OCI-LY1 (cell line): ENCODE results near the gene ALG1.

Source experiments
- H2AFZ ChIP-seq: fragments of 200-600 bp; sonication (generic), shearing (Covaris generic); 2 replicates; pipeline ENCODE4 v1.6.0; 2014; ENCODE audit warnings: antibody characterized with exemption, mild to moderate bottlenecking, low read length
- H3F3A ChIP-seq: fragments of 200-600 bp; sonication (generic), shearing (Covaris generic); 2 replicates; pipeline ENCODE4 v1.6.0; 2014; ENCODE audit warnings: mild to moderate bottlenecking, antibody characterized with exemption, low read length, moderate library complexity; ENCODE audit not compliant: insufficient read depth
- H3K27ac ChIP-seq: fragments of 200-600 bp; sonication (generic); 2 replicates; pipeline ENCODE4 v1.5.1; 2014; ENCODE audit warnings: low read length, mixed run types, mild to moderate bottlenecking, low read depth; ENCODE audit not compliant: poor library complexity, severe bottlenecking
- H3K27me3 ChIP-seq: fragments of 200-600 bp; sonication (generic); 2 replicates; pipeline ENCODE4 v1.6.0; 2014; ENCODE audit warnings: antibody characterized with exemption, mild to moderate bottlenecking, low read length, moderate library complexity; ENCODE audit not compliant: insufficient read depth
- H3K36me3 ChIP-seq: fragments of 200-600 bp; sonication (generic); 2 replicates; pipeline ENCODE4 v1.6.1; 2014; ENCODE audit warnings: mild to moderate bottlenecking, antibody characterized with exemption, low read length, moderate library complexity, mixed read lengths; ENCODE audit not compliant: insufficient read depth
- H3K4me1 ChIP-seq: fragments of 200-600 bp; sonication (generic); 2 replicates; pipeline ENCODE4 v1.5.1; 2014; ENCODE audit warnings: mild to moderate bottlenecking, low read length, moderate library complexity; ENCODE audit not compliant: insufficient read depth, severe bottlenecking
- H3K4me2 ChIP-seq: fragments of 200-600 bp; sonication (generic), shearing (Covaris generic); 2 replicates; pipeline ENCODE4 v1.6.1; 2014; ENCODE audit warnings: low read length
- H3K4me3 ChIP-seq: fragments of 200-600 bp; sonication (generic); 2 replicates; pipeline ENCODE4 v1.5.1; 2014; ENCODE audit warnings: low read length, low read depth, mild to moderate bottlenecking, mixed read lengths; ENCODE audit not compliant: poor library complexity, severe bottlenecking
- H3K79me2 ChIP-seq: fragments of 200-600 bp; shearing (Covaris generic); 2 replicates; pipeline ENCODE4 v1.6.1; 2016; ENCODE audit warnings: mixed run types, low read length, mixed read lengths; ENCODE audit not compliant: insufficient read depth
- H3K9ac ChIP-seq: fragments of 200-600 bp; sonication (generic), shearing (Covaris generic); 2 replicates; pipeline ENCODE4 v1.6.1; 2014; ENCODE audit warnings: mild to moderate bottlenecking, low read length, mixed read lengths
- H3K9me2 ChIP-seq: fragments of 200-600 bp; sonication (generic), shearing (Covaris generic); 2 replicates; pipeline ENCODE4 v1.6.1; 2014; ENCODE audit warnings: low read depth, mild to moderate bottlenecking, low read length, mixed read lengths
- H3K9me3 ChIP-seq: fragments of 200-600 bp; shearing (Covaris generic); 2 replicates; pipeline ENCODE4 v1.6.1; 2014; ENCODE audit warnings: low read length, mixed read lengths
- H4K20me1 ChIP-seq: fragments of 200-600 bp; sonication (generic), shearing (Covaris generic); 2 replicates; pipeline ENCODE4 v1.6.0; 2016; ENCODE audit warnings: mild to moderate bottlenecking, low read length; ENCODE audit not compliant: insufficient read depth
- CTCF ChIP-seq: fragments of 200-600 bp; sonication (generic), shearing (Covaris generic); IDR thresholded peaks from 2 replicates; pipeline ENCODE4 v1.5.1; 2017; ENCODE audit warnings: mild to moderate bottlenecking, antibody characterized with exemption, low read length, moderate library complexity, mixed read lengths
- EZH2 ChIP-seq: fragments of 200-600 bp; sonication (generic), shearing (Covaris generic); IDR thresholded peaks from 2 replicates; pipeline ENCODE4 v1.8.0; 2017; ENCODE audit warnings: borderline replicate concordance, mixed run types, mild to moderate bottlenecking, antibody characterized with exemption, low read length, moderate library complexity, mixed read lengths

Gene ALG1

GRCh38 chr16:5065813-5066212 is 5.8 kb upstream of the ALG1 start, which contains the start of gene C16orf89:
Gene C16orf89, minus strand, starts transcription at chr16:5065956. Its CDS starts 48 bp downstream, at chr16:5065908.
- Histone ChIP-seq H3K36me3 (no peaks in the 10 kb centered on the region), H3K9ac (no peak within 1 kb of the TSS), H3K9me2 (no peaks in the 10 kb centered on the region), H4K20me1 (no peaks in the 10 kb centered on the region), H3K9me3 (no peaks in the 10 kb centered on the region), H3K4me3 (no peak within 1 kb of the TSS), H2AFZ (no peak within 1 kb of the TSS), H3K27ac (no peak within 1 kb of the TSS), H3K27me3 (no peaks in the 10 kb centered on the region), H3F3A (no peaks in the 10 kb centered on the region), H3K4me1 (no peaks in the 10 kb centered on the region), H3K4me2 (no peak within 1 kb of the TSS), H3K79me2 (no peaks in the 10 kb centered on the region)
- TF ChIP-seq EZH2 (no peak), CTCF (no peak)

GRCh38 chr16:5066511-5066910 is 5.1 kb upstream of the ALG1 start:
- no peak overlapping the region for H3K27ac ChIP-seq
- H3K4me3 ChIP-seq: no peak overlapping the region
- H3K36me3 ChIP-seq: no peaks in the 10 kb centered on the region
- no peak overlapping the region for H2AFZ ChIP-seq
- no peak overlapping the region for H3K4me2 ChIP-seq
- TF ChIP-seq EZH2 (no peak), CTCF (no peak)
- H3F3A ChIP-seq: no peaks in the 10 kb centered on the region
- no peaks in the 10 kb centered on the region for H3K9me2 ChIP-seq
- H3K4me1 ChIP-seq: peaks cover 5% of the 10 kb centered on the region
- H4K20me1 ChIP-seq: no peaks in the 10 kb centered on the region
- no peak overlapping the region for H3K9ac ChIP-seq
- no peaks in the 10 kb centered on the region for H3K27me3 ChIP-seq
- H3K9me3 ChIP-seq: no peaks in the 10 kb centered on the region
- H3K79me2 ChIP-seq: no peaks in the 10 kb centered on the region

- Histone ChIP-seq H3K9ac (no peak overlapping the region), H3K36me3 (0 out of 2 replicates have a peak, but pooled peaks cover 4% of the 10 kb centered on the region), H3K27me3 (no peaks in the 10 kb centered on the region), H3K9me3 (no peaks in the 10 kb centered on the region), H3K79me2 (no peaks in the 10 kb centered on the region; the same call in 1 of the 2 replicates), H2AFZ (no peak overlapping the region), H4K20me1 (no peaks in the 10 kb centered on the region), H3F3A (no peaks in the 10 kb centered on the region), H3K27ac (no peak overlapping the region), H3K4me3 (no peak overlapping the region), H3K9me2 (no peaks in the 10 kb centered on the region), H3K4me2 (no peak overlapping the region), H3K4me1 (peaks cover 17% of the 10 kb centered on the region)
- TF ChIP-seq EZH2 (no peak), CTCF (no peak)
Observed at GRCh38 chr16:5069048-5069447, 2.6 kb upstream of the ALG1 start.
